ENCODE measurements around the gene LMBR1.

DNA sequence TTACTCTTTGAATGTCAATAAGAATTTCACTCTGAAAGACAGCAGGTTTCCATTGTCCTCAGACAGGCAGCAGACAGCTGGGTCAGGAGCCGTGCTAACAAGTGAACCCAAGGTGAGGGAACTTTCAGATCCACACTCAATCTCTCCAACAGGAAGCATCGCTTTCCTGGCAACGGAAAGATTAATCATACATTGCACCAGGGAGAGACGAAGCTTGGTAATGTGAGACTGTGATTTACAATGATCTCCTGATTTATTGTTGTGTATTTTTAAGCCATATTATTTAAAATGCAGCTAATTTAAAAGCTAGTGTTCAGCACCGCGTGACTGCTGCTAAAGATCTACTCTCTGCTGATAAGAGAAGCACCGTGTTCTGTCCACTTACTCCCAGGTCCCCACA is 39.0 kb upstream of the LMBR1 start:
- TF ChIP-seq CTCF (IDR thresholded peaks at IDR 0.05; ENCODE audit: insufficient read depth, low read length, poor library complexity, severe bottlenecking), result no peak
- TF ChIP-seq EZH2phosphoT487 (conservative IDR thresholded peaks at IDR 0.05; ENCODE audit: low read length), result no peak
